PC-9 (cell line): ENCODE results near the gene WDR27. TPM values are rescaled to one million over a fixed set of nuclear protein-coding genes. Genes with fewer than 3 reads are reported as not detected.

Source experiments
- BruUV-seq: library from RNA; stranded (reverse); fragments of 400-500 nt; replicated peaks from 2 replicates; lab custom pipeline; 2021; lab: Mats Ljungman, UMichigan
- CTCF ChIA-PET: fragments of 300-600 bp; sonication (Branson Sonifier 250); formaldehyde crosslinking; loops from one replicate; lab custom pipeline; 2022; ENCODE audit warnings: antibody characterized with exemption; lab: Charles Lee
- POLR2A ChIA-PET: fragments of 300-600 bp; sonication (Branson Sonifier 250); formaldehyde crosslinking; loops from one replicate; lab custom pipeline; 2022; ENCODE audit warnings: antibody characterized with exemption; ENCODE audit not compliant: unreplicated experiment; lab: Charles Lee
- DNase-seq, 2 experiments: peaks; one replicate each; pipeline versions ENCODE4 v3.0.0 to v3.0.0-alpha.2; 2015 to 2022; ENCODE audit warnings: mixed read lengths in 1 of 2
- H2AFZ ChIP-seq: fragments of 200-600 bp; sonication (generic); 2 replicates; pipeline ENCODE4 v1.8.1; 2017; ENCODE audit warnings: antibody characterized with exemption
- H3F3A ChIP-seq: fragments of 200-600 bp; sonication (generic); 2 replicates; pipeline ENCODE4 v1.8.1; 2017; ENCODE audit warnings: antibody characterized with exemption, mild to moderate bottlenecking, low read depth; ENCODE audit not compliant: insufficient read depth
- H3K27ac ChIP-seq: fragments of 200-600 bp; sonication (generic); 2 replicates; pipeline ENCODE4 v1.6.1; 2016; ENCODE audit warnings: mixed run types
- H3K27me3 ChIP-seq: fragments of 200-600 bp; sonication (generic); 2 replicates; pipeline ENCODE4 v1.6.1; 2016; ENCODE audit warnings: low read depth, mixed run types; ENCODE audit not compliant: insufficient read depth
- H3K36me3 ChIP-seq: fragments of 200-600 bp; sonication (generic); 2 replicates; pipeline ENCODE4 v1.6.1; 2016; ENCODE audit warnings: low read depth, mixed run types
- H3K4me1 ChIP-seq: fragments of 200-600 bp; sonication (generic); replicated peaks from 2 replicates; pipeline ENCODE4 v1.6.1; 2016; ENCODE audit warnings: mixed run types; ENCODE audit not compliant: insufficient read depth
- H3K4me2 ChIP-seq: fragments of 200-600 bp; sonication (generic); 2 replicates; pipeline ENCODE4 v1.6.1; 2017; ENCODE audit warnings: mixed run types
- H3K4me3 ChIP-seq: fragments of 200-600 bp; sonication (generic); 2 replicates; pipeline ENCODE4 v1.6.1; 2016; ENCODE audit warnings: mixed run types
- H3K79me2 ChIP-seq: fragments of 200-600 bp; sonication (generic); 2 replicates; pipeline ENCODE4 v1.6.1; 2017; ENCODE audit warnings: low read depth, mixed run types
- H3K9me2 ChIP-seq: fragments of 200-600 bp; sonication (generic); 2 replicates; pipeline ENCODE4 v1.8.1; 2017; ENCODE audit warnings: mild to moderate bottlenecking; ENCODE audit not compliant: insufficient read depth
- H3K9me3 ChIP-seq: fragments of 200-600 bp; sonication (generic); 2 replicates; pipeline ENCODE4 v1.8.1; 2016; ENCODE audit warnings: low read depth; ENCODE audit not compliant: insufficient read depth
- H4K20me1 ChIP-seq: fragments of 200-600 bp; sonication (generic); 2 replicates; pipeline ENCODE4 v1.8.1; 2017; ENCODE audit not compliant: insufficient read depth
- EZH2 ChIP-seq: fragments of 200-600 bp; sonication (generic); IDR thresholded peaks from 2 replicates; pipeline ENCODE4 v1.8.0; 2017; ENCODE audit warnings: antibody characterized with exemption, low read depth
- intact Hi-C: fragments of 100-400 bp; cut with micrococcal nuclease; formaldehyde crosslinking; loops from one replicate; pipeline ENCODE4 v1.10.0; 2022; ENCODE audit not compliant: unreplicated experiment
- total RNA-seq: library from RNA; stranded (reverse); gene quantifications from 2 replicates; pipeline ENCODE4 v1.2.3, GENCODE V29; 2021
- TF ChIP-seq, protein P1 (sequence below): fragments of 200-600 bp; sonication (generic); conservative IDR thresholded peaks from 2 replicates; pipeline ENCODE4 v1.6.1; 2017; ENCODE audit warnings: mixed run types, antibody characterized with exemption, mild to moderate bottlenecking, moderate library complexity

The WDR27 gene
- total RNA-seq, 1 experiment from 2014 or later, result 54.2 TPM

DNA sequence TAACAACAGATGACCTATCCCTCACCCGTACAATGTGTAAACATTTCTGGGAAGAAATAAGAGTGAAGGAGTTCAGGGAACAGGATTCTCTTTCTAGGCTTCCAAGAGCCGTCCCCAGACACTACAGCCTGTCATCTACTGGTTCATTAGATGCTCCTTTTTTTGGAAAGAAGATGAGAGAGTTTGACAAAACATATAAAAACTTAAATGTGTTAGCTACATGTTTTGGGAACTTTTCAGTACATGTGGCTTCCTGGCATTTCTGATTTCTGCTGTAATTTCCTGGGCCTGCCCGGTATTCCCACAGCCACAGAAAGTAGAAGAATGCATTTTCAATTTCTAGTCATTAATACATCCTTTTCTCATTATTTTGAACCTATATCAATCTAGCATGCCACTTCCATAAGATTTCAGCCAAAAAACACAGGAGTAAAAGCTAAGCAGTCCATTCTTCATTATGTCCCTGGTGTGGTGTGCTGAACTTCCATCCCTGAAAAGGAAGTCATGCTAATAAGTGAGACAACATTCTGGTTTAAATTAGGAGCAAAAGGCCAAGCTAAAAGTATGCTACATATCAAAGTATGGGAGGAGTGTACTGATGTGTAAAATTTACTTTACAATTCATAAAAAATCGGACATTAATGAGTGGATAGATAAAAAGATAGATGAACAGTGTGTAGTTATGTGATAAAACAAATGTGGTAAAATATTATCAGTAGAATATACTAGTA, 198.2 kb downstream of the WDR27 start:
- no peaks in the 10 kb centered on the region for H3K9me2 ChIP-seq
- H3K4me2 ChIP-seq, result no peak overlapping the region
- POLR2A ChIA-PET, result no interaction called here
- no peaks in the 10 kb centered on the region; the same call in 1 of the 2 replicates for H4K20me1 ChIP-seq
- no peak for DNase-seq
- H3K27ac ChIP-seq, result no peak overlapping the region
- H3F3A ChIP-seq, result no peaks in the 10 kb centered on the region
- no peaks in the 10 kb centered on the region for H3K4me1 ChIP-seq
- no peaks in the 10 kb centered on the region for H3K9me3 ChIP-seq
- CTCF ChIA-PET, result no interaction called here
- intact Hi-C loops, result no loop called here
- BruUV-seq, result no TSS peak
- no peak overlapping the region for H2AFZ ChIP-seq
- no peak overlapping the region for H3K4me3 ChIP-seq
- H3K27me3 ChIP-seq, result no peaks in the 10 kb centered on the region
- H3K79me2 ChIP-seq, result no peaks in the 10 kb centered on the region
- no peaks in the 10 kb centered on the region for H3K36me3 ChIP-seq
- TF ChIP-seq, protein P1, sequence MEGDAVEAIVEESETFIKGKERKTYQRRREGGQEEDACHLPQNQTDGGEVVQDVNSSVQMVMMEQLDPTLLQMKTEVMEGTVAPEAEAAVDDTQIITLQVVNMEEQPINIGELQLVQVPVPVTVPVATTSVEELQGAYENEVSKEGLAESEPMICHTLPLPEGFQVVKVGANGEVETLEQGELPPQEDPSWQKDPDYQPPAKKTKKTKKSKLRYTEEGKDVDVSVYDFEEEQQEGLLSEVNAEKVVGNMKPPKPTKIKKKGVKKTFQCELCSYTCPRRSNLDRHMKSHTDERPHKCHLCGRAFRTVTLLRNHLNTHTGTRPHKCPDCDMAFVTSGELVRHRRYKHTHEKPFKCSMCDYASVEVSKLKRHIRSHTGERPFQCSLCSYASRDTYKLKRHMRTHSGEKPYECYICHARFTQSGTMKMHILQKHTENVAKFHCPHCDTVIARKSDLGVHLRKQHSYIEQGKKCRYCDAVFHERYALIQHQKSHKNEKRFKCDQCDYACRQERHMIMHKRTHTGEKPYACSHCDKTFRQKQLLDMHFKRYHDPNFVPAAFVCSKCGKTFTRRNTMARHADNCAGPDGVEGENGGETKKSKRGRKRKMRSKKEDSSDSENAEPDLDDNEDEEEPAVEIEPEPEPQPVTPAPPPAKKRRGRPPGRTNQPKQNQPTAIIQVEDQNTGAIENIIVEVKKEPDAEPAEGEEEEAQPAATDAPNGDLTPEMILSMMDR, result no peak
- TF ChIP-seq EZH2, result no peak

DNA sequence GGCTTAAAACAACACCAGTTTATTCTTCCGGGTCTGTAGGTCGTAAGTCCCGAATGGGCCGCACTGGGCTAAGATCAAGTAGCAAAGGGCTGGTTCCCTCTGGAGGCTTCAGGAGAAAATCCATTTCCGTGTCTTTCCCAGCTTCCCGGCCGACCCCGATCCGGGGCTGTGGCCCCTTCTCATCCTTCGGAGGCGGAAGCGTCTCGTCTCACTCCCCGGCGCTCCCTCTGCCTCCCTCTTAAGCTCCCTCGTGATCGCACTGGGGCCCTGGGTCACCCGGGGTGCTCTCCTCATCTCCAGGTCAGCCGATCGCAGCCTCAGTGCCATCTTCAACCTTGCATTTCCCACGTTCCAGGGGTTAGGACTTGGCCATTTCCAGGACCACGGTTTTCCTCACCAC, 199.4 kb downstream of the WDR27 start:
- no peak for DNase-seq
- Histone ChIP-seq H3K9me3 (no peaks in the 10 kb centered on the region), H3K4me2 (no peak overlapping the region), H3F3A (no peaks in the 10 kb centered on the region), H3K36me3 (no peaks in the 10 kb centered on the region), H3K9me2 (no peaks in the 10 kb centered on the region), H3K4me1 (no peaks in the 10 kb centered on the region), H2AFZ (no peak overlapping the region), H3K79me2 (no peaks in the 10 kb centered on the region), H3K27ac (no peak overlapping the region), H4K20me1 (no peaks in the 10 kb centered on the region; the same call in 1 of the 2 replicates), H3K4me3 (no peak overlapping the region), H3K27me3 (no peaks in the 10 kb centered on the region)
- CTCF ChIA-PET, result no interaction called here
- no TSS peak for BruUV-seq
- POLR2A ChIA-PET, result no interaction called here
- intact Hi-C loops, result no loop called here
- TF ChIP-seq EZH2, result no peak
- TF ChIP-seq, protein P1, result no peak

DNA sequence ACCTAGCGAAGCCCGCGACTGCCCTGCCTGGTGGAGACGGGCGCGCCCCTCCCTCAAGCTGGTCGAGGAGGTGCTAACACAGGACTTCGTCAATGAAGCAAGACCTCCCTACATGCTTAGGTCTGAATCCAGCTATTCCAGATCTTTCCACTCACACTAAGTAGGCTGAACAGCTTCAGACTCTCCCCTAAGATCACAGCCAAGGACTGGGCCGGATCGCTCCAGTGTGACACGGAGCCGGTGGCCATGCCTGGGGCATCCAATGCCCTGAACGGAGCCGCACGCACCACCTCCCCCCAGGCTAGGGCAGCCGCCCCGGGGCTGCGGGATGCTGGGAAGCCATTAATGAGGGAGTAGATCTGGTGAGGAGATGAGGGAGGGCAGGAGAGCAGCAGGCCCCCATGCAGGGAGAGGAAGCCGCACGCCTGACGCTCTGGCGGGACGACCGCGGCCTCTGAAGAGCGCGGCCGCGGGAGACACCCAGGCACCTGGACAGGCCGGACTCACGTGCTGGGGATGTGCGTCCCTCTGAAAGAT, 200.0 kb downstream of the WDR27 start:
- no peaks in the 10 kb centered on the region for H3K9me2 ChIP-seq
- no peak overlapping the region for H3K27ac ChIP-seq
- no peaks in the 10 kb centered on the region for H3F3A ChIP-seq
- no peak overlapping the region for H3K4me3 ChIP-seq
- no peaks in the 10 kb centered on the region; the same call in 1 of the 2 replicates for H4K20me1 ChIP-seq
- no peaks in the 10 kb centered on the region for H3K27me3 ChIP-seq
- TF ChIP-seq, protein P1, result no peak
- TF ChIP-seq EZH2, result no peak
- no peak overlapping the region for H2AFZ ChIP-seq
- no peak for DNase-seq
- no peaks in the 10 kb centered on the region for H3K36me3 ChIP-seq
- intact Hi-C loops, result no loop called here
- no TSS peak for BruUV-seq
- POLR2A ChIA-PET, result no interaction called here
- CTCF ChIA-PET, result no interaction called here
- H3K4me1 ChIP-seq, result no peaks in the 10 kb centered on the region
- no peaks in the 10 kb centered on the region for H3K9me3 ChIP-seq
- no peak overlapping the region for H3K4me2 ChIP-seq
- no peaks in the 10 kb centered on the region for H3K79me2 ChIP-seq
